Hematopoietic multipotent progenitor cell treated with erythropoietin and hydrocortisone succinate and interleukin-3 and kit ligand, for 8 days (in vitro differentiated cells): ENCODE measurements around the gene FAM217B.
"Not testable (repeated sequence)": the region's sequence is repeated elsewhere in the genome, so short reads cannot be mapped to it uniquely, and the experiment has no call there.

ENCODE experiments used
- DNase-seq: peaks from one replicate; pipeline ENCODE4 v3.0.0-alpha.2; 2015

The FAM217B gene

DNA sequence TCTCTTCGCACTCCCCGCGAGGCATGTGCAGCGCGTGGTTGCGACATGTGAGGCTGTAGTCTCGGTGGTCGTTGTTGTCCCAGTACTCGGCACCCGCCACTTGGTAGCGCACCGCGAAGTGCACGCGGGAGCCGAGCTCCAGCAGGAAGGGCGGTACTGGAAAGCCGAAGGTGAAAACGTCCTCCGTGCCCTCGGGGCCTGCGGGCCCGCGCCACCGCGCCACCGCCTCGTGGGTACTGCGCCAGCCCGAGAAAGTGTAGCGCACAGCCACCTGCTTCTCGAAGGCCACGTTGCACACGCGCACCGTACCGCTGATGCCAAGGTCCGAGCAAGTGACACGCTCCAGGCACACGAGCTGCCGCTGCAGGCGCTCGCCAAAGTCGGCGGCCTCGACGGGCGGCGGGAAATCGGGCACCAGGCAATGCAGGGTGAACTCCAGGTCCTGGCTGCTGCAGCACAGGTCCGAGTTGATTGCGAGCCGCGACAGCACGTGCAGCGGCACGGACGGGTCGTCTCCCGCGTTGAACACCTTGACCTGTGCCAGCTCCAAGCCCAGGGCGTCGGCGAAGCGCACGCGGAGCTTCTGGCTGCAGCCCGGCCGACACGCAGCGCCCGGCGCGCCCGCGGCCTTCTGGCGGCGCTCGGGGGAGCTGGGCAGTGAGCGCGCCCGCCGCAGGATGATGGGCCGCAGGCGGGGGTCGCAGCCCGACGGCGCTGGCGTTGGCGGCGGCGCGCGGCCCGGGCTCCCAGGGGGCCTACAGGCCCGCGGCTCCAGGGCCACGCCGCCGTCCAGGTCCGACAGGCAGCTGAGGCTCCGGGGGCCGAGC, 924 bp upstream of the FAM217B start:
- DNase-seq = peak; percentile 3

GRCh38 chr20:59939879-59940128, 385 bp upstream of the FAM217B start:
- DNase-seq = no peak

GRCh38 chr20:59940956-59941294, 736 bp downstream of the FAM217B start:
- no peak for DNase-seq

- no peak for DNase-seq
Observed at GRCh38 chr20:59942245-59942644, 2.1 kb downstream of the FAM217B start.

GRCh38 chr20:59944726-59945125, 4.5 kb downstream of the FAM217B start:
- DNase-seq = no peak

- peak; percentile 9 for DNase-seq
Observed at GRCh38 chr20:59945175-59945574, 5.0 kb downstream of the FAM217B start.

- no peak for DNase-seq
Observed at GRCh38 chr20:59945731-59946130, 5.5 kb downstream of the FAM217B start.

DNA sequence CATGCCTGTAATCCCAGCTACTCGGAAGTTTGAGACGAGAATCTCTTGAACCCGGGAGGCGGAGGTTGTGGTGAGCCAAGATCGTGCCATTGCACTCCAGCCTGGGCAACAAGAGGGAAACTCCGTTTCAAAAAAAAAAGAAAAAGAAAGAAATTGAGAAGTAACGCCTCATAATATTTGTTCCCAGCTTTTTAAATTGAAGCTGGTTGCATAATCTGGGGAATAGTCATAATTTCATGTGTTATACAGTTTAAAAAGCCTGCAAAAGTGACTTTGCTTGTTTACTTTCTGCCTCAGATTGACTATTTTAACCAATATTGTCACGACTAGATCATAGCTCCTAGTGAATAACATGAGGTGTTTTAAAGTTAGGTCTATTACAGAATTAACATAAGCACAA, 7.2 kb downstream of the FAM217B start:
- DNase-seq = no peak

DNA sequence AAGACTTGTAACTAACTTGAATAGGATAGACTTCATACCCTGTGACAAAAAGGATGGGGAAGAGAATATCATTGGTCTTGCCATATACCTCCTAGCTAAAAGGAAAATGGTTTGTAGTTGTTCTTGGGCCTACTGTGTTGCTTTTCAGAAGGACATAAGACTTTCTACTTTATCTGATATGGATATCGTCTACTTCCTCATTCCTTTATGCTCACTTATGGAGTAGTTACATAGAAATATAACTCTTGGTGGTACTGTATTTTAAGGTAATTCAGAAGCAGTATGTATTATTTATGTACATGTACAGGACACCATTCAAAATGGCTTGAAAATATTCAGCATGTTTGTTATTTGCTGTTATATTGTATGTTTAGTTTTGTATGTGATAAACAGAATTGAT, 8.0 kb downstream of the FAM217B start:
- DNase-seq = peak; percentile 9

- peak; percentile 77 for DNase-seq
Observed at GRCh38 chr20:59948828-59949720, 8.9 kb downstream of the FAM217B start.

DNA sequence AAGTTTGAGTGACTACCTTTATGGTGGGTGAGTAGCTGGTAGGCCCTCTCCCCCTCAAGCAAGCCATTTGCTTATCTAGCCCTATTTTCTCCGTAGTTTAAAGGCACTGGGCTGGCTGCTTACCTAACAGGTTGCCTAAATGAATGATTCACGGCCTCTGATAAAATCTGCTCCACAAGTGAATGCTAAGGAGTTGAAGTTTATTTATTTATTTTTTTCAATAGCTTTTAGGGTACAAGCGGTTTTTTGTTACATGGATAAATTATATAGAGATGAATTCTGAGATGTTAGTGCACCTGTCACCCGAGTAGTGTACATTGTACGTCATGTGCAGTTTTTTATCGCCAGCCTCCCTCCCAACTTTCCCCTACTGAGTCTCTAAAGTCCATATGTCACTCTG, 9.7 kb downstream of the FAM217B start:
- no peak for DNase-seq

DNA sequence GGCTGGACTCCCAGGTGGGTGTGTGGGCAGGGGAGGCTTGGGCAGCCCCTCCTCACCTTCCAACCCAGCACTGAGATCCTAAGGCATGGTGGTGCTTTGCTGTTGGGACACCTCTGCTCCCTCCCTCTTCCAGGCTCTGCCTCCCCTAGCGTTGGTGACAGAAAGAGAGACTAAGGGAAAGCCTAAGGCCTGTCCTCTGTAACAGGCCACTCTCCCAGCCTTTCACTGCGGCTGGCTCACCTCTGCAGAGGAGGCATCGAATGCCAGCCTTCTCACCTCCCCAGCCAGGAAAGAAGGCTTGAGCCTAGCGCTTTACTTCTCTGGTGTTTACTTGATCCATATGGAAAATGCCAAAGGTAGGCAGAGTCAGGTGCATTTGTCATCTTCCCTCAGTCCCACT, 14.5 kb downstream of the FAM217B start:
- no peak for DNase-seq

DNA sequence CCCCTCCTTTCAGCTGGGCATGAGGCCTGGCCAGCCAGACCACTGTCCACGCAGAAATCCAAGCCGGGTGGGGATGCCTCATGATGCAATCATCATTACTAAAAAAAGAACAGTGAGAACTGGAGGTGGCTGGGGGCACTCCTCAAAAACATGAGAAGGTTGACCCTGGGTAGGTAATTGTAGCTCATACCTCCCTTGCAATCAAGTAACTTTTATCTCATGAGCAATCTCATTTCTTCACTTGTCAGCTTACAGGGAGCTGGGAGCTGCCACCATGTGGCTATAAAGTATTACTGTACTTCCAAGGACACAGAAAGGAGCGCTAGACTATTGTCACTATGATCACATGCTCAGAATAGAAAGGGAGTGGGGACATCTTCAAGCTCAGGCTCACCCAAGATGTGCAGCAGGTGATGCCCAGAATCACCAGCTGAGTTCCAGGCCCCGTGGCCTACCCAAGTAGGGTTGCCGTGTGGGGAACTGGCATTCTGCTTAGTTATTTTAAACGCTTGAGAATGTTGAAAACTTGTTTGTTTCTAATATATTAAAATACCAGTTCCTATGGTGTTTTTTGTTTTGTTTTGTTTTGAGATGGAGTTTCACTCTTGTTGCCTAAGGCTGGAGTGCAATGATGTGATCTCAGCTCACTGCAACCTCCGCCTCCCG, 15.1 kb downstream of the FAM217B start:
- peak; percentile 51 for DNase-seq

DNA sequence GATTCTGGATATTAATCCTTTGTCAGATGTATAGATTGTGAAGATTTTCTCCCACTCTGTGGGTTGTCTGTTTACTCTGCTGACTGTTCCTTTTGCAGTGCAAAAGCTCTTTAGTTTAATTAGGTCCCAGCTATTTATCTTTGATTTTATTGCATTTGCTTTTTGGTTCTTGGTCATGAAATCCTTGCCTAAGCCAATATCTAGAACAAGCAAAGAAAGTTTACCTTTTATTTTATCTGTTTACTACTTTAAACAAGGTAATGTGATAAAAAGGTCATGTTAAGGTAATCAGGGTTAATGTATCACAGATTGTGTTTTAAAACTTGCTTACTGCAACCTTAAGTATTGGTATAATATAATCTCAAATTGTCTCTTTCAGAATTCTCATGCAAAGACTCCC, 17.4 kb downstream of the FAM217B start:
- not testable (repeated sequence) for DNase-seq

GRCh38 chr20:59958123-59958522, 17.9 kb downstream of the FAM217B start, which contains the start of gene CDH26:
TSS of gene CDH26 (plus strand) at chr20:59958423. CDS start at chr20:59958727, 304 bp downstream.
- no peak for DNase-seq

DNA sequence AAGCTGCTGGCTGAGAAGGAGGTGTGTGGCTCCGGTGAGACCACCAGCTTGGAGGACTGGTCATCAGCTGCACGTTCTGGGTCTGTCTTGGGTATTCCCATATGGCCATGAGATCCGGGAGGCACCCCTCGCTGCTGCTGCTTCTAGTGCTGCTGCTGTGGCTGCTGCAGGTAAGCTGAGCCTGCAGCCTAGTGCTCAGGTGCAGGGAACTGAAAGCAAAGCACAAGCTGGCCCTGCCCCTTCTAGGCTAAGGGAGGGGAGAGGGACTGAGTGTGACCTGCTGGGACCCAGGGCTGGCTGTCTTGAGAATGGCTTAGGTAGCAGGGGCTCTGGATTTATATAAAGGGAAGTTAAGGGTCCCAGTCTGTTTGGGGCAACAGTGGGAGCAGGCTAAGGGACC, 18.4 kb downstream of the FAM217B start:
- no peak for DNase-seq

- no peak for DNase-seq
Observed at GRCh38 chr20:59961423-59961822, 21.2 kb downstream of the FAM217B start.

DNA sequence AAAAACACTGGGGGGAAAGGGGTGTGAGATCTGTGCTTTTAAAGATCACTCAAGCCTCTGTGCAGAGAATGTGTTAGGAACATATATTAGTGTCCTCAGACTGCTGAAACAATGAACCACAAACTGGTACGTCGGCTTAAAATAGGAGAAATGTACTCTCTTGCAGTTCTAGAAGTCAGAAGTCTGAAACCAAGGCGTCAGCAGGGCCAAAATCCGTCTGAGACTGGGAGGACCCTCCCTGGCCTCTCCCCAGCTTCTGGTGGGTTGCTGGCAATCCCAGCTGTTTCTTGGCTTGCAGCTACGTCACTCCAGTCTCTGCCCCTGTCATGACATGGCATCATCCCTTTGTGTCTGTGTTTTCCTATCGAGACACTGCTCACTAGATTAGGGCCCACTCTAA, 22.0 kb downstream of the FAM217B start:
- no peak for DNase-seq

- no peak for DNase-seq
Observed at GRCh38 chr20:59966428-59966827, 26.2 kb downstream of the FAM217B start.

DNA sequence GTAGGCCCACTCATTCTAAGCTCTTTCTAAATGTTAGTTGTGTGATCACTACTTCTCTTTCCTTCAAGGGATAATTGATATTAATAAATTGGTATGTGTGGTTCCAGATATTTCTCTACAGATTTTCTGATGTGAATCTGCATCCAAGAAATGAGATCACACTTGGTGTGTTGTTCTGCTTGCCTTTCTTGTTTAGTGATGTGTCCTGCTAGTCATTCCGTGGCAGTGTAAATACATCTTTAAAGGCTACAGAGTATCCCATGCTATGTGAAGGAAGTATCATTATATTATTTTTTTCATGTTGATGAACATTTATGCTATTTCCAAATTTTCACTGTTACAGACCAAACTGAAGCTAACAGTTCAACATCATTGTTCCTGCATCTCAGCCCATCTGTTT, 31.2 kb downstream of the FAM217B start:
- DNase-seq = no peak

- DNase-seq = no peak
Observed at GRCh38 chr20:59972037-59972801, 32.0 kb downstream of the FAM217B start.

- no peak for DNase-seq
Observed at GRCh38 chr20:59976156-59976782, 36.1 kb downstream of the FAM217B start.

DNA sequence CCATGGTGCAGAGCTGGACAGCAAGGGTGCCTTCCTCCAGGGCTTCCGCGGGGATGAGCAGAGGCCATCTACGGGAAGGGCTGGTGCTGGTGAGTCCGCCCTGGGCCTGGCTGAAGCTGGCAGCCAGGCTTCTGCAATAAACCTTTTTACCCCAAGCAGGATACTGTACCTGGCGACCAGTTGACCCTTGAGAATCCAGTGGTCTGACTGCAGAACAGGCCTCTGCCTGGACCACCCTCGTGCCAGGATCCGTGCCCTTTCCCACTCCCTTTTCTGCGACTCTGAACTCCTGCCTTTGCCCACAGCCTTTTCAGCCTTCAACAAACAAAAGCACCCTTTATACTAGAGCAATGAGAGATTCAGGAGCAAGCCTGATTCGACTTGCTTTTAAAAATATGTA, 36.9 kb downstream of the FAM217B start:
- no peak for DNase-seq
